T-helper 17 cell (primary cell): ENCODE measurements around the gene SLC38A1. TPM values are rescaled to one million over a fixed set of nuclear protein-coding genes. Genes with fewer than 3 reads are reported as not detected.
"Not testable (repeated sequence)": the region's sequence is repeated elsewhere in the genome, so short reads cannot be mapped to it uniquely, and the experiment has no call there.

Experiments used
- ATAC-seq: fragments of 150-1000 bp; cut with Tn5 transposase; 2 replicates; pipeline ENCODE4 v1.10.0; 2021; ENCODE audit warnings: mild to moderate bottlenecking, moderate library complexity
- DNase-seq, 3 donors: peaks; one replicate each; pipeline versions ENCODE4 v3.0.0 to v3.0.0-alpha.2; 2020 to 2021
- H3K9me3 ChIP-seq: one replicate; pipeline ENCODE4 v1.7.0; 2013; ENCODE audit warnings: low read length, mild to moderate bottlenecking; ENCODE audit not compliant: control insufficient read depth, poor library complexity, severe bottlenecking
- H3K27ac Mint-ChIP-seq: one replicate; pipeline ENCODE4 v1.8.0; 2022; ENCODE audit warnings: mild to moderate bottlenecking, moderate library complexity, mixed read lengths
- H3K27me3 Mint-ChIP-seq: one replicate; pipeline ENCODE4 v1.8.0; 2022; ENCODE audit warnings: mixed read lengths
- H3K36me3 Mint-ChIP-seq: one replicate; pipeline ENCODE4 v1.8.0; 2022; ENCODE audit warnings: low read depth, mixed read lengths
- H3K4me1 Mint-ChIP-seq: one replicate; pipeline ENCODE4 v1.8.0; 2022; ENCODE audit warnings: mild to moderate bottlenecking, mixed read lengths
- H3K4me3 Mint-ChIP-seq: one replicate; pipeline ENCODE4 v1.8.0; 2022; ENCODE audit warnings: mild to moderate bottlenecking, moderate library complexity, mixed read lengths
- total RNA-seq, 4 donors: library from RNA in 2 of 4; stranded (reverse) in 2 of 4; gene quantifications; one replicate each; pipeline ENCODE4 v1.2.3 and lab custom pipeline; 2022 to 2026

Gene SLC38A1
- total RNA-seq, 2 donors from 2014 or later, result 262 to 265 TPM

DNA sequence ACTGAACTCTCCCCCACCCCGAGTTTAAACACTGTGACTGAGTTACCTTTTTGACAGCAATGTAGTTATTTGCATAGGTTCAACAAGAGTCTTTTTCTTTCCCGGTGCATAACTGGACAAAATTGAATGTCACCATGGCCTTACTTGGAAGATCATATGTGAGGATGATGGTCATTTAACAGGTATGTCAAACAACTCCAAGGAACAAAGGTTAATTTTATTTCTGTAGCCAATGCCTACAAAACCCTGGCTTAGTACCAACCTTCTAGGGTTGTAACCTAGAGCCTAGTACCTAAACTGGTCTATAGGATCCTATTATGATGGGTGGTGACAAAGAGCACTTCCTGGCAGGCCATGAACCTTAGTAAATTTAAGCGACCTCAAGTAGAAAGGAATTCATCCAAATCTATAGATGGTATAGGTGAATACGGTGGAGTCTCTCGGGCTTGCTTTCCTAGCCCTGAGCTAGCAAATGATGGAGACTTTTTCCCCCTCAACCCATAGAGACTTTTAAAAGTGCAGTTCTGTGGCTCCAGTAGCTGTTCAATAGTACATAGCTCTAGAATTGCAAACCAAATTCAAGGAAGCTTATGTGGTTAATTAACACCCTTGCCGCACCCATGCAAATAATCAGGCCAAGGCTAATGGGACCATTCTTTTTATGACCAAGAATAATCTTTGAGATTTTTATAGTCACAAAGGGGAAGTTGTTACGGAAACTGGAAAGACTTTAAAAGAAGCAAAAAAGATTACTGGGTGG is 89.0 kb downstream of the SLC38A1 start:
- Mint-ChIP-seq H3K27ac (peak overlapping the region; percentile 67), H3K4me1 (peaks cover 38% of the 10 kb centered on the region)
- H3K9me3 ChIP-seq, result no peaks in the 10 kb centered on the region

GRCh38 chr12:46177837-46178608 is 90.8 kb downstream of the SLC38A1 start:
- Mint-ChIP-seq H3K4me1 (peaks cover 34% of the 10 kb centered on the region), H3K27ac (peak overlapping the region; percentile 97), H3K4me3 (peak overlapping the region; percentile 80), H3K27me3 (no peaks in the 10 kb centered on the region), H3K36me3 (no peaks in the 10 kb centered on the region)
- ATAC-seq (peak; percentile 86), DNase-seq (no peak)
- no peaks in the 10 kb centered on the region for H3K9me3 ChIP-seq

More for the DNA sequence above, 89.0 kb downstream of the SLC38A1 start:
- no peak overlapping the region for H3K4me3 Mint-ChIP-seq
- no peak for ATAC-seq
- H3K36me3 Mint-ChIP-seq, result no peaks in the 10 kb centered on the region
- H3K27me3 Mint-ChIP-seq, result no peaks in the 10 kb centered on the region
- DNase-seq, result no peak

DNA sequence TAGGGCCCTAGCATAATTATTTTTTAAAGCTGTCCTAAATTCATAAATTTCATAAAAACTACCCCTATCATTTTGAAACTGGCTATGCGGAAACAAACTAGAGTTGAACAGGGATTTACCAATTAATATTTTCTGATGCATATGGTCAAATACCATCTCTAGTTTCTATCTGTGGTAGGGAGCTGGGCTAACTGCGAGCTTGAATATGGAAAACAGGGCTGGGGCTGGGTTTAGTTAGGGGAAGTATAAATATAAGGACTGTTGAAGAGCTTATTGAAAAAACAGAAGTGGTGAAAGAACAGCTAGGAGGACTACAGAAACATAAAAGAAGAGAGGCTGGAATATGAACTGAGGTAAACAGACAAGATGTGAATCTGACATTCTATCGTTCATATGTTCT is 91.8 kb downstream of the SLC38A1 start:
- ATAC-seq (no peak), DNase-seq (no peak)
- Mint-ChIP-seq H3K27me3 (no peaks in the 10 kb centered on the region), H3K27ac (peak overlapping the region; percentile 97), H3K36me3 (no peaks in the 10 kb centered on the region), H3K4me3 (peak overlapping the region; percentile 33), H3K4me1 (peaks cover 29% of the 10 kb centered on the region)
- no peaks in the 10 kb centered on the region for H3K9me3 ChIP-seq

- Mint-ChIP-seq H3K27me3 (no peaks in the 10 kb centered on the region), H3K36me3 (no peaks in the 10 kb centered on the region), H3K4me3 (no peak overlapping the region), H3K27ac (peak overlapping the region; percentile 56), H3K4me1 (peaks cover 21% of the 10 kb centered on the region)
- ATAC-seq (no peak), DNase-seq (no peak)
- no peaks in the 10 kb centered on the region for H3K9me3 ChIP-seq
Observed at GRCh38 chr12:46174919-46175318, 93.9 kb downstream of the SLC38A1 start.

DNA sequence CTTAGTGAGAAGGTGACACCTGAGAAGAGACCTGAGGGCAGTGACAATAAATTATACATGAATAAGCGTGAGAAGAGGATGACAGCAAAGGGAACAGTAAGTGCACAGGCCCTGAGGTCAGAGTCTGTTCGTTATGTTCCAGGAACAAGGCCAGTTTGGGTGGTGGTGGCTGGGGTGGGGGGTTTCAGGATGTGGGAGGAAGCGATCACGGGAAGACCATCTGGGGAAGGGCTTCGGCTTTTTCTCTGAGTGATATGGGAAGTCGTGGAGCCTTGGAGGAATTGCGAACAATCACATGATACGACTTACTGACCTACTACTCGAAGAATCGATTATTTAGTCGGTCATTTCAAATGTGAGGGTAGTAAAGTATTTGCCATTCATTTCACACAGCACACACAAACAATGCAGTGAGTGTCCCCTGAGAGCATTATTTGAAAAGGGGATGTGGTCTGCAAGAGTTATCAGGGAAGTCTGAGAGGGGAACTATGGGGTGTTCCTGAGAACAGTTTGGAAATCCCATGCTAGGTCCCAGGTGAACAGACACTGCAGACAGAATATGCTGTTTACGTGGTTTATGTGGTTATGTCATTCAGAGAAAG is 94.7 kb downstream of the SLC38A1 start:
- no peak for ATAC-seq
- Mint-ChIP-seq H3K36me3 (no peaks in the 10 kb centered on the region), H3K4me1 (peaks cover 15% of the 10 kb centered on the region)

DNA sequence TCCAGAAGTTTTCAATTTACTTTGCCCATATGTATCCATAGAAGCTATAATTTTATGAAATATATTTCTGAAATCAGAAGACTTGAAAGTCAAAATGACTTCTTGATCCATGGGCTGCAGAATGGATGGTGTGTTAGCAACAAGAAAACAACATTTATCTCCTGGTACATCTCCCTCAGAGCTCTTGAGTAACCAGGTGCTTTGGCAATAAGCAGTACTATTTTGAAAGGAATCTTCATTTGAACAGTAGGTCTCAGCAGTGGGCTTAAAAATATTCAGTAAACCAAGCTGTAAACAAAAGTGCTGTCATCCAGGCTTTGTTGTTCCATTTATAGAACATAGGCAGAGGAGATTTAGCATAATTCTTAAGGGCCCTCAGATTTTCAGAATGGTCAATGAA is 100.4 kb downstream of the SLC38A1 start:
- no peaks in the 10 kb centered on the region for H3K9me3 ChIP-seq
- no peak for ATAC-seq
- Mint-ChIP-seq H3K27ac (no peak overlapping the region), H3K4me3 (no peak overlapping the region), H3K27me3 (no peaks in the 10 kb centered on the region), H3K4me1 (no peaks in the 10 kb centered on the region), H3K36me3 (no peaks in the 10 kb centered on the region)
- no peak for DNase-seq

More for the DNA sequence above, 94.7 kb downstream of the SLC38A1 start:
- no peak overlapping the region for H3K4me3 Mint-ChIP-seq
- no peak for DNase-seq
- peak overlapping the region; percentile 56 for H3K27ac Mint-ChIP-seq
- H3K27me3 Mint-ChIP-seq, result no peaks in the 10 kb centered on the region
- H3K9me3 ChIP-seq, result no peaks in the 10 kb centered on the region

DNA sequence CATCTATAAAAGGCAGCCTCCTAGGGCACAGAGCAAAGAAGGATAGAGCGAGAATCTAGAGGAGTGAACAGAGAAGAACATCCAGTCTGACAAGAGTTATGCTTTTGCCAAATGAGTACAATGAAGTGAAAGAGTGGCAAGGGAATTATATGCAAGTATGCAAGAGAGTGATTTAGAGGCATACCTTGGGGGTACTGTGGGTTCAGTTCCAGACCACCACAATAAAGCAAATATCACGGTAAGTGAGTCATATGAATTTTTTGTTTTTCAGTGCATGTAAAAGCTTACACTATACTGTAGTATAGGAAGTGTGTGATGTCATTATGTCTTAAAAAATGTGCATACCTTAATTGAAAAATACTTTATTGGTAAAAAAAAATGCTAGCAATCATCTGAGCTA is 101.4 kb downstream of the SLC38A1 start:
- no peaks in the 10 kb centered on the region for H3K9me3 ChIP-seq
- no peak overlapping the region for H3K27ac Mint-ChIP-seq
- H3K36me3 Mint-ChIP-seq, result no peaks in the 10 kb centered on the region
- no peaks in the 10 kb centered on the region for H3K27me3 Mint-ChIP-seq
- H3K4me1 Mint-ChIP-seq, result no peaks in the 10 kb centered on the region
- no peak overlapping the region for H3K4me3 Mint-ChIP-seq
- ATAC-seq, result no peak
- DNase-seq, result no peak

- Mint-ChIP-seq H3K4me1 (no peaks in the 10 kb centered on the region), H3K27me3 (no peaks in the 10 kb centered on the region), H3K36me3 (no peaks in the 10 kb centered on the region), H3K4me3 (no peak overlapping the region), H3K27ac (no peak overlapping the region)
- DNase-seq (no peak), ATAC-seq (no peak)
- H3K9me3 ChIP-seq, result no peaks in the 10 kb centered on the region
Observed at GRCh38 chr12:46165191-46165590, 103.7 kb downstream of the SLC38A1 start.

GRCh38 chr12:46164186-46164761 is 104.6 kb downstream of the SLC38A1 start:
- Mint-ChIP-seq H3K4me3 (no peak overlapping the region), H3K4me1 (peaks cover 2% of the 10 kb centered on the region), H3K36me3 (no peaks in the 10 kb centered on the region), H3K27me3 (no peaks in the 10 kb centered on the region), H3K27ac (no peak overlapping the region)
- no peak for DNase-seq
- H3K9me3 ChIP-seq, result no peaks in the 10 kb centered on the region
- no peak for ATAC-seq

- not testable (repeated sequence) for ATAC-seq, H3K4me3 Mint-ChIP-seq, H3K9me3 ChIP-seq, DNase-seq, H3K36me3 Mint-ChIP-seq, H3K27ac Mint-ChIP-seq, H3K27me3 Mint-ChIP-seq, H3K4me1 Mint-ChIP-seq
Observed at GRCh38 chr12:46162549-46163076, 106.2 kb downstream of the SLC38A1 start.

- no peaks in the 10 kb centered on the region for H3K9me3 ChIP-seq
- no peak for ATAC-seq
- DNase-seq, result no peak
- H3K27me3 Mint-ChIP-seq, result no peaks in the 10 kb centered on the region
- H3K36me3 Mint-ChIP-seq, result no peaks in the 10 kb centered on the region
- H3K27ac Mint-ChIP-seq, result no peak overlapping the region
- H3K4me3 Mint-ChIP-seq, result no peak overlapping the region
- peaks cover 2% of the 10 kb centered on the region for H3K4me1 Mint-ChIP-seq
Observed at GRCh38 chr12:46160981-46161690, 107.7 kb downstream of the SLC38A1 start.

DNA sequence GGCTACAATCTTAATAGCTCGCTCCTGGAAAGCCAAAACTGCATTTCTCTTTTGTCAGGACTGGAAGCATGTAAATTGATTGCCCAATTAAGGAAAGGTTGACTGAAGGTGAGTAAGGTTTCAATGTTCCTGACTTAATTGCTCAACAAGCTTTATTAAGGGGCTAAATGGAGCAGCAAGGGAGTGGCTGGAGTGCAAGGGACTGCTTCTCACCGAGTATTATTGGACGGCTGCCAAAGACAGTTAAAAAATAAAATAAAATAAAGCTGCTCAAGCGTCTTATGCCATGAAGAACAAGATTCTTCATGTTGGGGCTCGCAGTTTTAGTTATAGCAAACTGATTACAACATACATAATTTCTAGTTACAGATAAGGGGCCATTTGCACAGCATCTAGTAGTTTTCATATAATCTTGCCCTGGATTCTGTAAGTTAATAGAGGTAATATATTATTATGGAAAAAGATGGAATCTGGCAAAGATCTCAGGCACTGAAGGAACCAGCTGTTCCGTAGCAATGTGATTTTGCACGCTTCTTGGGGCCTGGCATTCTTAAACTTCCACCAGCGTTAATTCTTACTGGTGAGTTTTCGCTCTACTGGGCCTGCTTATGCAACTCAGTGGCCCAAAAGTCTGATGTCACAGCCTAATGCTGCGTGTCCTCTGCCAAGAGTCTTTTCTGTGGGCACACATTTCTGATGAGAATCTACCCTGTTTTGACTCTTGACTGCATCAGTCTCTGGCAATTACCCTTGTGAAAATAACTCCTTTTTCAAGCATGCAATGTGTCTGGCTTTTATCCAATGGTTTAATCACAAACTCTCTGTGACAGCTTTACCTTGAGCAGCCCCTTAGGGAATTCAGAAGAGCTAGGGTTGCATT is 108.5 kb downstream of the SLC38A1 start:
- ATAC-seq (no peak), DNase-seq (no peak)
- H3K4me1 Mint-ChIP-seq, result peaks cover 2% of the 10 kb centered on the region
- H3K4me3 Mint-ChIP-seq, result no peak overlapping the region
- no peak overlapping the region for H3K27ac Mint-ChIP-seq
- no peaks in the 10 kb centered on the region for H3K9me3 ChIP-seq
- H3K36me3 Mint-ChIP-seq, result no peaks in the 10 kb centered on the region
- H3K27me3 Mint-ChIP-seq, result no peaks in the 10 kb centered on the region
